Activated CD8-positive, alpha-beta memory T cell treated with anti-CD3 and anti-CD28 coated beads, Interleukin-2, amount 50 U/mL, for 24 hours (primary cell): Measurements from ENCODE around the gene RET.

ENCODE experiments used
- DNase-seq: peaks from one replicate; pipeline ENCODE4 v3.0.0-alpha.2; 2020; ENCODE audit errors: extremely low read depth

The RET gene

DNA sequence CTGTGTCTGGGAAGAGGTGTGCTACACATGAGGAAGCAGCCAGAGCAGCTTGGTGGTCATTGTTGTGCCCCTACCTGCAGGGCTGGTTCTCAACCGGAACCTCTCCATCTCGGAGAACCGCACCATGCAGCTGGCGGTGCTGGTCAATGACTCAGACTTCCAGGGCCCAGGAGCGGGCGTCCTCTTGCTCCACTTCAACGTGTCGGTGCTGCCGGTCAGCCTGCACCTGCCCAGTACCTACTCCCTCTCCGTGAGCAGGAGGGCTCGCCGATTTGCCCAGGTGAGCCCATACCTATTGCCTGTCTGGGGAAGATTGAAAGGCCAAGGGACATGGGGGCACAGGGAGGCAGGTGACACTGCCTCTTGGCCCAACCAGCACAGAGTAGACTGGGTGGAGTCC is 32.1 kb downstream of the RET start:
- no peak for DNase-seq

DNA sequence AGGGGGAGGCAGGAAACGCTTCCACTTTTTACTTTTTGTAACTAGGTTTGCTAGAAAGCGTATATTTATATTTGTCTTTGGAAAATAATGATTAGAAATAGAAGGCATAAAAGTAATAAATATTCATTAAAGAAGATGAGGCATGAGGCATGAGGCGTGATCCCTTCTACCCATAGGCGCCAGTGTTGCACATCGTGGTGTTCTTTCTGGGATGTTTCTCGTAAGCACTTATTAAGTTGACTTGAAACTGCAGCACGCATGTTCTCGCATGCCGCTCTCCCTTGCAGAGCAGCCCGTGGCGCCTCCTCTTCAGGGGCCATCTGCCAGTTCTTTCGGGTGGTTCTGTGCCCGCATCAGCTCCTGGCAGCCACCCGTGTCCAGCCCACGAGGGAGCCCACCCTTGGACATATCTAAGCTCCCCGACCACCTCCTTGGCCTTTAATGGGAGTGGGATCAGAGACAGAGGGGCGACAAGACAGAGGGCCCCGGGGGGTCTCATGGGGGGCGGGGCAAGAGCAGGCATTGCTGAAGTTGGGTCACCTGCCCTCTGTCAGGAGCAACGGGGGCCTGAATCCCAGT is 32.9 kb downstream of the RET start:
- no peak for DNase-seq

DNA sequence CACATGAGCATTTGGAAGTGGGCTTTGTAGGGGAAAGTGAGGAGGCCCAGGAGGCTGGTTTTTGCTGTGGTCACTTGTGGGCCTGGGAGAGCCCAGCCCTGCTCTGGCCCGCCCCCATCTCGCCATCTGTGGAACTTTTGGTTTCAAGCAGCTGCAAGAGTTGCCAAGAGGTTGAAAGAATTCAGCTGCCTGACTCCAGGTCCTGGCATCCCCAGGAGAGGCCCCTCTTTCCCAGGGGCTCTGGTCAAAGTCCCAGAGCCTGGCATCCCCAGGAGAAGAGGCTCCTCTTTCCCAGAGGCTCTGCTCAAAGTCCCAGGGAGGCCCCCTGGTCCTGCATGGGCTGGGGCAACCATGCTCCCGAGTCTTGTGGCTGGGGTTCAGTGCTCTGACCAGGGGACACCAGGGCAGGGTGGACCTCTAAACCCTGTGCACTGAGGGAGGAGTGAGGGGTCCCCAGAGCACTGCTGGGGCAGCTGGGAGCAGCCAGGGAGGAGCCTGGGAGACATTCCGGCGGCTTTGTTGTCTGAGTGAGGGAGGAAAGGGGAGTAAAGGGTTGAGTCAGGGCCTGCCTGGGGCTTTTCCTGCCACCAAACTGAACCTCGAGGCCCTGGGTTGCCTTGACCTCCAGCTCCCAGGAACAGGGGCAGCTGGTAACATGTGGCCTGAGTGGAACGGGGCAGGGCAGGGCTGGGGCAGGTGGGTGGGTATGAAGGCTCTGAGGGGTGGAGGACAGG is 33.6 kb downstream of the RET start:
- DNase-seq: no peak

DNA sequence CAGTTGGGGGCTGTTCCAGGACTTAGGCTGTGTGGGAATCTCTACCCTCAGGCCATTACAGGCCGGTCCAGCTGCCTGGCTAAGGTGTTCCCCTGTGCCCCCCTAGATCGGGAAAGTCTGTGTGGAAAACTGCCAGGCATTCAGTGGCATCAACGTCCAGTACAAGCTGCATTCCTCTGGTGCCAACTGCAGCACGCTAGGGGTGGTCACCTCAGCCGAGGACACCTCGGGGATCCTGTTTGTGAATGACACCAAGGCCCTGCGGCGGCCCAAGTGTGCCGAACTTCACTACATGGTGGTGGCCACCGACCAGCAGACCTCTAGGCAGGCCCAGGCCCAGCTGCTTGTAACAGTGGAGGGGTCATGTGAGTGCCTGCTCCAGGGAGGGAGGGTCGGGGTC is 34.2 kb downstream of the RET start:
- DNase-seq: no peak

DNA sequence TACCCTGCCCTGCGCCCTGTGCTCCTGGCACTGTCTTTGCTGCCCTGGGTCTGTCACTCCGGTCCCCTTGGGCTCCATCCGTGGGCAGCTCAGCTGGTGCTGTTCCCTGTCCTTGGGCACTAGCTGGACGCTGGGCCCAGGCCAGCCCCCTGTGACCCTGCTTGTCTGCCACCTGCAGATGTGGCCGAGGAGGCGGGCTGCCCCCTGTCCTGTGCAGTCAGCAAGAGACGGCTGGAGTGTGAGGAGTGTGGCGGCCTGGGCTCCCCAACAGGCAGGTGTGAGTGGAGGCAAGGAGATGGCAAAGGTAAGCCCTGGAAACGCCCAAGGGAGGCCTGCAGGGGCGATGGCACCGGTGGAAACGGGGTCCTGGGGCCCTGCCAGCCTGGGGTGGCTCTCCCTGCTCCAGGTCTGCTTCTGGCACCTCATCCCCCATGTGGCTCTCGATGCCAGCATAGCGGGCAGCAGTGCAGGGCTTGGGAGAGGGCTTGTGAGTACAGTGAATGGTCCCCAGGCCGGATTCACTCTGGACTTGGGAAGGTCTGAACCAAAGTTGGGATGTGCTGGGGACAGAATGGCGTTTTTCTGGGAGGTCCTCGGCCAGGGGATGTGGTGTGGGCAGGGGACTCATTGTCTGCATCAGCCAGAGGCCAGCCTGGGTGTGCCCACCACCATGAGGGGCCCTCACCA is 35.2 kb downstream of the RET start:
- DNase-seq: no peak

DNA sequence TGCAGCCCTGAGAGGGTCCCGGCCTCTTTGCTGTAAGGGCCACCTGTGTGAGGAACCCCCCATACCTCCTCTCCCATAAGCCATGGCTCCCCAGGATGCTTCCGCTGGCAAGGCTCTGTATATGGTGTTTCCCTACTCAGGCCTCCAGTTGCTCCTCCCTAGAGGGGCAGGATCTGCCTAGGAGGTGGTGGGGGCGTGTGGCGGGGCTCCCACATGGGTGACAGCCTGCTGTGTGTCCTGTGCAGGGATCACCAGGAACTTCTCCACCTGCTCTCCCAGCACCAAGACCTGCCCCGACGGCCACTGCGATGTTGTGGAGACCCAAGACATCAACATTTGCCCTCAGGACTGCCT is 35.7 kb downstream of the RET start:
- DNase-seq: no peak

DNA sequence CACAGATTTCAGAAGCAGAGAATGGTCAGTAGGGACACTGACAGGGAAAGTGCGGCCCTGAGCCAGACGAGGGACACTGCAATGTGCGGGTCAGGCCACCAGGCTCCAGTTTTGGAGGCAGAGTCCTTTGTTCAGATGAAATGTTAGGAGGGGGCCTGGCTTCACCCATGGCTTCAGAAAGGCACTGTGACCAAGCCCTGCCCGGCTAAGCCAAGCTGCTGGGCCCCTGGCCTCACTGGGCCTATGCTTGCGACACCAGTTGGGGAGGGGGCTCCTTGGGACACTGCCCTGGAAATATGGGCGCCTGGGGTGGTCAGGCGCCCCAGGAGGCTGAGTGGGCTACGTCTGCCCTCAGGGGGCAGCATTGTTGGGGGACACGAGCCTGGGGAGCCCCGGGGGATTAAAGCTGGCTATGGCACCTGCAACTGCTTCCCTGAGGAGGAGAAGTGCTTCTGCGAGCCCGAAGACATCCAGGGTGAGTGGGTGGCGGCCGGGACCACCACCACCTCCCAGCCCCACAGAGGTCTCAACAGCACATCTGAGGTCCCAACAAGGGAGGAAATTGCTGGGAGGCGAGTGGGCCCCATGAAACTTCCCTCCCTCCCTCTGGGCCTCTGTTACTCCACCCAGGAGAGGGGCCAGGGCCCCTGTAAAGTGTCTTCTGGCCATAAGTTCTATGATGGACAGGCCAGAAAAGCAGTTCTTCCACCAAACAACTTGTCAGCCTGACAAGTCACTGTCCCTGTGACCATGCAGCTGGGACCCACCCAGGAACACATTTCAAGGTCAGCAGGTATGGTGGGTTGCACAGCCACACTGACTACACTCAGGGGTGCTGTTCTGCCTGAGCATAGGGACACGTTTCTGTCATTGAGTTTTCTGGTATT is 36.6 kb downstream of the RET start:
- DNase-seq: no peak

DNA sequence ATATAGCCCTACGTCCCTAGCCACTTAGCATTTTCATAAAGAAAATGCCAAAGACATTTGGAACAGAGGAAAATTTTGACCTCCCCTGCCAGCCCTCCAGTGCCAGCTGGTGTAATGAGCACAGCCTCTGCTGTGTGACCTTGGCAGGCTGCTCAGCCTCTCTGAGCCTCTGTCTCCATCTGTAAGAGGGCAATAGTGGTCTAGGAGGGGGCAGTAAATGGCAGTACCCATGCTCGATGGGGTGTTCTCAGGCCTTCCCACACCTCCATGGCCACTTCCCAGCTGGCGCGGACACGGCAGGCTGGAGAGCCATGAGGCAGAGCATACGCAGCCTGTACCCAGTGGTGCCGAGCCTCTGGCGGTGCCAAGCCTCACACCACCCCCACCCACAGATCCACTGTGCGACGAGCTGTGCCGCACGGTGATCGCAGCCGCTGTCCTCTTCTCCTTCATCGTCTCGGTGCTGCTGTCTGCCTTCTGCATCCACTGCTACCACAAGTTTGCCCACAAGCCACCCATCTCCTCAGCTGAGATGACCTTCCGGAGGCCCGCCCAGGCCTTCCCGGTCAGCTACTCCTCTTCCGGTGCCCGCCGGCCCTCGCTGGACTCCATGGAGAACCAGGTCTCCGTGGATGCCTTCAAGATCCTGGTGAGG is 37.3 kb downstream of the RET start:
- DNase-seq: no peak

DNA sequence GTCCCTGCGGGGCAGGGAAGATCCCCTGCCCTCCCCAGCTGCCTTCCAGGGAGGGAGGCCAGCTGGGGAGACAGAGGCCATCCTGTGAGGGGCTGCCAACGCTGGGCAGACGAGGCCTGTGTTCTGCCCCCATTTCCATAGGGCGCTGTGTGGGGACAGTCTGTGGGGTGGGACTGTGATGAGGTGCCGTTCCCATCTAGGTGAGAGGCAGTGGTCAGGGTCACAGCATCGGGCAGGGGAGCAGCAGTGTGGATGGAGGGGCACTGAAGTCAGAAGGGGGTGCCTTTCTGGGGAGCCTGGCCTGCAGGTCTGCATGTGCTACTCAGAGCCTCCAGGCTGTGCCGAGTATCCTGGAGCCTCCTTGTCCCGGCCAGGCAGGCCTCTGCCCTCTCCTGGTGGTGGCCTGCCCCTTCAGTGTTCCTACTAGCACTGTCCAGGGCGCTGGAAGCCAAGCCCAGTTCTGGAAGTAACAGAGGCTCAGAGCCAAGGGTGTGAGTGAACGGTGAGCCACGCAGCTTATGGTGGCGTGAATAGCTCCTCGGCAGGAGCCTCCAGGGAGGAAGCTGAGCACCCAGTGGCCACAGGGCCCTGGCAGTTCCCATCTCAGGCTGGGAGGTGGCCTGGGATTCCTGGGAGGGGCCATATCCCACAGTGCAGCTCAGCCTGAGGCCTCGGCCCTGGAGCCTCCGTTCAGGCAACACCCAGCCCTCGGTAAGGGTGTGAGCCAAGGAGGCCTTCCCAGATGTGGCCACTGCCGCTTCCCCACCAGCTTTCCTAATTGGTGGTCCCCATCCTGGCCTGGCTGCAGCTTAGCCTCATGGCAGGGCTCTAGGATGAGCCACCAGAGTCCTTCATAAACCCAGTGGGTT is 38.1 kb downstream of the RET start:
- no peak for DNase-seq

DNA sequence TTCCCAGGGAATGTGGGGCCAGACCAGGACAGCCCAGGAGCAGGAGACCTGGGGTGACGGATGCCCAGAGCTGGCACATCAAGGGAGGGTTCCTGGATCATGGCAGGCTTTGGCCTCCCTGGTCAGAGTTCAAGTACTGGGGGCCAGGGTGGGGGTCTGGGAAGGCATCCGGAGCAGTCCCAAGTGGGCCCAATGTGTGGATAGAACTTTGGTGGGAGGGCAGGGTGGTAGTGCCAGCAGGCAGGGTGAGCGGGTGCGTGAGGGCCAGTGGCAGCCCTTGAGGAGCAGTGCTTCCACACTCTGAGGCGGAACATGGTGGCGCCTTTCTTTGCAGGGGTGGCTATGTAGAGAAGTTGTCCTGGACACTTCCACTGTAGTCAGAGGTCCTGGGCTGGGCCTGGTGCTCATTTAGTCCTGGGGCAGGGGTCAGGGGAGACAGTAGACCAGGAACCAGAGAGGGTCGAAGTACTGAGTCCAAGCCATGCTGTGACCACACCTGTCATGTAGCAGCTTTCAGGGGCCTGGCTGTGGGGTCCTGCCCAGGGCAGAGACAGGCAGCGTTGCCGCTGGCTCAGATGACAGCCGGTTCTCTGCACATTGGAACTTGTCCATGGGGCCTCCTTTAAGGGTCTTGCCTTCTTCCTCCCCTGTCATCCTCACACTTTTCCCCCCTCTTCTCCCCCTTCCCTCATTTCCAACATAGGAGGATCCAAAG is 39.2 kb downstream of the RET start:
- no peak for DNase-seq

DNA sequence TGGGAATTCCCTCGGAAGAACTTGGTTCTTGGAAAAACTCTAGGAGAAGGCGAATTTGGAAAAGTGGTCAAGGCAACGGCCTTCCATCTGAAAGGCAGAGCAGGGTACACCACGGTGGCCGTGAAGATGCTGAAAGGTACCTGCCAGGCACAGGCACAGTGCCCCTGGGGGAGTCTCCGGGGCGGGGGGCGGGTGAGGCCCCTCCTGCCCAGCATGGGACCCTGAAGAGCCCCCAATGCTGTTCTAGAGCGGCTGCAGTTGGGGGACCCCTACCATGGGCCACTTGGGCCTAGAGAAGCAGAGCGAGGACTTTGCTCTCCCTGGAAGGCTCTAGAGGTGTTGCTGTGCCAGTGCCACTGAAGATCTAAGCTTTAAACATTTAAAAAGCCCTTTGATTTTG is 39.7 kb downstream of the RET start:
- no peak for DNase-seq

DNA sequence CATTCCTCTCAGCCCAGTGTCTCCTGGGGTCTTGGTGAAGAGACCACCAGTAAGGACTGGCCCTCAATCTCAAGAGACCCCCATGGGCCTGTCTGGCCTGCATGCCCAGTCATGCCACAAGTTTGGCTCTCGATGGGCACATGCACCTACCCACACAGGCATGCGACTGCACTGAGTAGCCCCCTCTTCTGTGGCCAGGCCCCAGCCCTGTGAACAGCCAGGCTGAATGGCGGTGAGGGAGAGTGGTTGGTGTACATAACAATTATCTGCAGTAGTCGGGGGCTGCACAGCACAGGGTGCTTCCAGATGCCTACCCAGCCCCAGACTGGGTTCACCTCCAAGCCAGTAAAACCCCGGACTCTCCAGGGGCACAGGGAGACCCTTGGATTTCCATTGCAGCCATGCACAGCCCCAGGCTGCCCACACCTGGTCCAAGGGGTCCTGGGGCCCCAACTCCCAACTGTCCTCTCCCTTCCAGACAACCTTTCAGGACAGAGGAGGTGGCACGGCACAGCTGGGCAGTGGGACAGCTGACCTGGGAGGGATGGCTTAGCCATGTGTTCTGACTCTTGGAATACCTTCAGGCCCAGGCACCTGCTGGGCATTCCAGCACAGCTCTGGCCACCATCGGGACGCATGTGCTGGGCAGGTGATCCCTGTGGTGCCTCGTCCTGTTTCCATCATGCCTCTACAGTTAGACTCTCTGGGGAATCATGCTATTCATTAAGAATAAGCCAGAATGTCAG is 40.3 kb downstream of the RET start:
- DNase-seq: no peak

DNA sequence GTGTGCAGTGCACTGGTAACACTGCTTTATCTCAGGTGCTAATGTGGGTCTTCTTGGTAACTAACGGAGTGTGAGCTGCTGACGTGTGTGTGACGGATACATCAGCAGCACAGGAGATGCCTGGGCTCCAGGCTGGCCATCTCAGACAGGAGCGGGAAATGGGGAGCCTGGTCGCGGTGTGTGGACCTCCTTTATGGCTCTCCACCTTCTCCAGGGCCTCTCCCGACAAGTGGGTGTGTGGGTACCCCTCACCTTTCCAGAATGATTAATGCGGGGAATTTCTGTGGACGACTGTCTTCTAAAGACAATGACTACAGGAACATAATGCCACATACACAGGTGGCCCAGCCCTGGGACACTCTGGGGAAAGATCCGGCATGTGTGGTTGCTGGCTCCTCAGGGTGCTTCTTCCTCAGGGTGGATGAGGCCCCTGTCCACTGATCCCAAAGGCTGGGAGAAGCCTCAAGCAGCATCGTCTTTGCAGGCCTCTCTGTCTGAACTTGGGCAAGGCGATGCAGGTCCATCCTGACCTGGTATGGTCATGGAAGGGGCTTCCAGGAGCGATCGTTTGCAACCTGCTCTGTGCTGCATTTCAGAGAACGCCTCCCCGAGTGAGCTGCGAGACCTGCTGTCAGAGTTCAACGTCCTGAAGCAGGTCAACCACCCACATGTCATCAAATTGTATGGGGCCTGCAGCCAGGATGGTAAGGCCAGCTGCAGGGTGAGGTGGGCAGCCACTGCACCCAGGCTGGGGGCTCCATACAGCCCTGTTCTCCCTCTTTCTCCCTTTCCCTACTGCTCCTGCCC is 41.1 kb downstream of the RET start:
- no peak for DNase-seq

DNA sequence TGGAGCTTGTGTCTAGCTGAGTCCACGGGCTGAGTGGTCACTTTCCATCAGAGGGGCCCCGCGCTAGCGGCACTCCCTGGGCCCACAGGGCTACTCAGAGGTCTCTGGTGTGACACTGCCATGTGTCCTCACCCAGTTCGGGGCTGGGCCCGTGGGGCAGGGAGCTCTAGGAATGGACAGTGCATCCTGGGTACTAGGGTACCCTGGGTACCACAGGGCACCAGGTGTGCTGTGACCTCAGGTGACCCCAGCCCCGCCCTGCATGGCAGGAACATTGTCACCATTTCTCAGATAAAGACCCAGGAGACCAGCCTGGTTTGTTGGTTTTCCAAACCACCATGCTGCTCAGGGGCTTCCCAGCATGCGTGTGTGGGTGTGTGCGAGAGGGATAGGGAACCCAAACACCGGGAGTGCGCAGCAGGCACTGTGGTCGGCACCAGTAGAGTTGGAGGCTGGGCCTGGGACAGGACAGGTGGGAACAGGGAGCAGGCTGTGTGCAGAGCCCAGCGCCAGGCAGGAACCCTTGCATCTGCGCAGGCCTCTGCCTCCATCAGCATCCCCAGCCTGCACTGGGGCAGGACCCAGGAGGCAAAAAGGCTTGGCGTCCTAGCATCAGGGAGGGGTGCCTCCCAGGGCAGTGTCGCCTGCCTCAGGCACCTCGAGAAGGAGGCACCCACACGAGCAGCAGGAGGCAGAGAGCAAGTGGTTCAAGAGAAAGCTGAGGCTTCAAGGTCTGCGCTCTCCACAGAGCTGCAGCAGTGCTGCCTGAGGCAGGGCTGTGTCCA is 42.0 kb downstream of the RET start:
- DNase-seq: no peak

DNA sequence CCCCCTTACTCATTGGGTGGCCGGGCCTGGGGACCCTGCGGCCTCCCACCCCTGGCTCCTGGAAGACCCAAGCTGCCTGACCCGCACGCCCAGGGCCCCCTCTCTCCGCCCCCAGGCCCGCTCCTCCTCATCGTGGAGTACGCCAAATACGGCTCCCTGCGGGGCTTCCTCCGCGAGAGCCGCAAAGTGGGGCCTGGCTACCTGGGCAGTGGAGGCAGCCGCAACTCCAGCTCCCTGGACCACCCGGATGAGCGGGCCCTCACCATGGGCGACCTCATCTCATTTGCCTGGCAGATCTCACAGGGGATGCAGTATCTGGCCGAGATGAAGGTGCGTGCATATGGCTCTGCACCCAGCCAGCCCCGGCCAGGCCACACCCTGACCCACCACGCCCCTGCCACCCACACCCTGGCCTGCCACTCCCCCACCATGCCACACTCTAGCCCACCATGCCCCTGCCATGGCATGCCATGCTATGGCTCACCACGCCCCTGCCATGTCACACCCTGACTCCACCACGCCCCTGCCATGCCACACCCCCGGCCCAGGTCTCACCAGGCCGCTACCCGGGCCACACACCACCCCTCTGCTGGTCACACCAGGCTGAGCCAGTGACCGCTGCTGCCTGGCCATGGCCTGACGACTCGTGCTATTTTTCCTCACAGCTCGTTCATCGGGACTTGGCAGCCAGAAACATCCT is 42.7 kb downstream of the RET start:
- DNase-seq: no peak

DNA sequence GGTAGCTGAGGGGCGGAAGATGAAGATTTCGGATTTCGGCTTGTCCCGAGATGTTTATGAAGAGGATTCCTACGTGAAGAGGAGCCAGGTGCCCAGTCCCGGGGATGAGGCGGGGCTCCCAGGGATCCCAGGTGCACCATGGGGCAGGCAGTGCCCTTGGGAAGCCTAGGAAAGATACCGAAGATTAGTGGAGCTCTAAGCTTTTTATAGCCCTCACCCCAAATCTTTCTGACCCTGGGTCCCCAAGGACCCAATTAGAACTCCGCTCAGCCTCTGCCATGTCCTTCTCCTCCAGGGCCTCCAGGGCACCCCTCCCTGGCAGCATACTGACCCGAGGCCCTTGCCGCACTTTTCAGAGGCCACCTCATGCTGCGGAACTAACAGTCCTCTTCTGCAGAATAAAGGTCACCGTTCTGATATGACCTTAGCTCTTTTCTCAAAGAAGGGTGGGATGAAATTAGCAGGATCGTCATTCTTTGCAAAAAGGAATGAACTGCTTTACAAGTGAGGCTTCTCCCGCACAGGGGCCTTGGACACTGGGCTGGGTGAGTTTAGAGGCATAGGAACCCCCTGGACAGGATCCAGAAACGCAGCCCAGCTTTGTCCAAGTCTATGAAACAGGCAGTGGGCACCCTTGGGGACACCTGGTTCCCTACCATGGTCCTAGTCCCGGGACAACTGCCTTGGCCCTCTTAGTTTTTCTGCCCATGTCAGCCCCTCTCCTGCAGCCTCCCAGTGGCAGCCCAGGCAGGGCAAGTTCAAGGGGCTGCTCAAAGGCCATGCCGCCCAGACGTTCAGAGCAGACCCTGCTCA is 43.5 kb downstream of the RET start:
- no peak for DNase-seq
